K562 (cell line): Measurements from ENCODE around the gene POR. TPM values are rescaled to one million over a fixed set of nuclear protein-coding genes. Genes with fewer than 3 reads are reported as not detected.
A peak's percentile ranks its signal among the peaks of the same experiment; 100 is the strongest.

Source experiments
- SMAD2 ChIP-seq: fragments of 150-350 bp; IDR thresholded peaks from 2 replicates; pipeline ENCODE4 v1.6.1; 2014; ENCODE audit warnings: low read depth, mild to moderate bottlenecking, low read length
- TCF3 ChIP-seq: sonication (generic); formaldehyde crosslinking; IDR thresholded peaks from 2 replicates; pipeline ENCODE4 v1.4.0; 2020; ENCODE audit warnings: mild to moderate bottlenecking, missing genetic modification reagents
- U2AF2 ChIP-seq: fragments of 200-400 bp; formaldehyde crosslinking; optimal IDR thresholded peaks from 2 replicates; pipeline ENCODE3; 2017; ENCODE audit warnings: low read depth, mild to moderate bottlenecking, low read length
- ZMIZ1 ChIP-seq, 2 experiments: fragments of 150-350 bp in 1 of 2; IDR thresholded peaks; 2 replicates each; pipeline ENCODE4 v1.6.1; 2012 to 2016; ENCODE audit warnings: low read depth in 2 of 2, low read length in 2 of 2, mild to moderate bottlenecking in 1 of 2, moderate library complexity in 1 of 2
- ZNF347 ChIP-seq: fragments of 450-650 bp; formaldehyde crosslinking; IDR thresholded peaks from 2 replicates; pipeline ENCODE4 v1.4.0; 2020; ENCODE audit warnings: low read depth, mild to moderate bottlenecking, moderate library complexity
- ZNF639 ChIP-seq, 2 experiments: fragments of 200-800 bp in 1 of 2; sonication (Bioruptor generic) in 1 of 2; sonication (generic) in 1 of 2; formaldehyde crosslinking in 1 of 2; IDR thresholded peaks in 1 of 2; conservative IDR thresholded peaks in 1 of 2; 2 replicates each; pipeline versions ENCODE4 v1.5.0 to v1.6.1; 2016 to 2020; ENCODE audit warnings: missing compliant biosample characterization in 1 of 2, missing genetic modification characterization in 1 of 2, missing genetic modification reagents in 1 of 2
- polyA plus RNA-seq, 8 experiments: library from polyadenylated mRNA; depleted of rRNA in 4 of 8; stranded (reverse) in 5 of 8; unstranded in 3 of 8; fragments of >200 nt; fragmentation: Nextera tagmentation in 2 of 8; fragmentation: Illumina TruSeq in 1 of 8; extraction: Ambion mirVana in 2 of 8; extraction: Trizol in 1 of 8; gene quantifications; 2 replicates each; pipeline versions ENCODE4 v1.2.1 to v1.2.3, GENCODE V29; 2011 to 2014; ENCODE audit warnings: inconsistent platforms in 1 of 8, missing spikeins in 1 of 8
- total RNA-seq, 7 experiments: library from RNA; depleted of rRNA in 6 of 7; stranded (reverse); fragments of >200 nt in 6 of 7; fragmentation: Illumina TruSeq in 2 of 7; extraction: Trizol in 2 of 7; gene quantifications; 2 replicates each; pipeline versions ENCODE4 v1.2.1 to v1.2.3, GENCODE V29; 2011 to 2021; ENCODE audit warnings: low replicate concordance in 1 of 7
- TF ChIP-seq, protein P1 (sequence below): sonication (generic); formaldehyde crosslinking; IDR thresholded peaks from 2 replicates; pipeline ENCODE4 v1.8.1; 2023; ENCODE audit warnings: mild to moderate bottlenecking, missing genetic modification reagents
- TF ChIP-seq, protein P2 (sequence below): fragments of 450-650 bp; IDR thresholded peaks from 2 replicates; pipeline ENCODE4 v1.6.1; 2016; ENCODE audit warnings: low read depth

Gene POR
- total and polyA plus RNA-seq, 9 of the 15 experiments (the other 6 are each of a cell fraction or from before 2014, with no cell fraction given), result 4.7 to 142 (median 40.8) TPM

GRCh38 chr7:75914655-75915415 lies at the start of gene POR (continued):
- TF ChIP-seq ZNF639 (CRISPR knock-in tag; conservative IDR thresholded peaks at IDR 0.05 in 1 of 2, IDR thresholded peaks at IDR 0.05 in 1 of 2) (peak in 1 of 2 experiments; percentile 74; a peak in 1 of 4 replicates), SMAD2 (no peak), U2AF2 (no peak), TCF3 (peak; percentile 29; the same call in 1 of the 2 replicates), ZMIZ1 (IDR thresholded peaks at IDR 0.05; ENCODE audit: low read depth in 2 of 2, low read length in 2 of 2) (no peak; a peak in 1 of 4 replicates), ZNF347 (no peak)
- TF ChIP-seq, protein P1, sequence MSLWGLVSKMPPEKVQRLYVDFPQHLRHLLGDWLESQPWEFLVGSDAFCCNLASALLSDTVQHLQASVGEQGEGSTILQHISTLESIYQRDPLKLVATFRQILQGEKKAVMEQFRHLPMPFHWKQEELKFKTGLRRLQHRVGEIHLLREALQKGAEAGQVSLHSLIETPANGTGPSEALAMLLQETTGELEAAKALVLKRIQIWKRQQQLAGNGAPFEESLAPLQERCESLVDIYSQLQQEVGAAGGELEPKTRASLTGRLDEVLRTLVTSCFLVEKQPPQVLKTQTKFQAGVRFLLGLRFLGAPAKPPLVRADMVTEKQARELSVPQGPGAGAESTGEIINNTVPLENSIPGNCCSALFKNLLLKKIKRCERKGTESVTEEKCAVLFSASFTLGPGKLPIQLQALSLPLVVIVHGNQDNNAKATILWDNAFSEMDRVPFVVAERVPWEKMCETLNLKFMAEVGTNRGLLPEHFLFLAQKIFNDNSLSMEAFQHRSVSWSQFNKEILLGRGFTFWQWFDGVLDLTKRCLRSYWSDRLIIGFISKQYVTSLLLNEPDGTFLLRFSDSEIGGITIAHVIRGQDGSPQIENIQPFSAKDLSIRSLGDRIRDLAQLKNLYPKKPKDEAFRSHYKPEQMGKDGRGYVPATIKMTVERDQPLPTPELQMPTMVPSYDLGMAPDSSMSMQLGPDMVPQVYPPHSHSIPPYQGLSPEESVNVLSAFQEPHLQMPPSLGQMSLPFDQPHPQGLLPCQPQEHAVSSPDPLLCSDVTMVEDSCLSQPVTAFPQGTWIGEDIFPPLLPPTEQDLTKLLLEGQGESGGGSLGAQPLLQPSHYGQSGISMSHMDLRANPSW, result peak; percentile 92
- TF ChIP-seq, protein P2, sequence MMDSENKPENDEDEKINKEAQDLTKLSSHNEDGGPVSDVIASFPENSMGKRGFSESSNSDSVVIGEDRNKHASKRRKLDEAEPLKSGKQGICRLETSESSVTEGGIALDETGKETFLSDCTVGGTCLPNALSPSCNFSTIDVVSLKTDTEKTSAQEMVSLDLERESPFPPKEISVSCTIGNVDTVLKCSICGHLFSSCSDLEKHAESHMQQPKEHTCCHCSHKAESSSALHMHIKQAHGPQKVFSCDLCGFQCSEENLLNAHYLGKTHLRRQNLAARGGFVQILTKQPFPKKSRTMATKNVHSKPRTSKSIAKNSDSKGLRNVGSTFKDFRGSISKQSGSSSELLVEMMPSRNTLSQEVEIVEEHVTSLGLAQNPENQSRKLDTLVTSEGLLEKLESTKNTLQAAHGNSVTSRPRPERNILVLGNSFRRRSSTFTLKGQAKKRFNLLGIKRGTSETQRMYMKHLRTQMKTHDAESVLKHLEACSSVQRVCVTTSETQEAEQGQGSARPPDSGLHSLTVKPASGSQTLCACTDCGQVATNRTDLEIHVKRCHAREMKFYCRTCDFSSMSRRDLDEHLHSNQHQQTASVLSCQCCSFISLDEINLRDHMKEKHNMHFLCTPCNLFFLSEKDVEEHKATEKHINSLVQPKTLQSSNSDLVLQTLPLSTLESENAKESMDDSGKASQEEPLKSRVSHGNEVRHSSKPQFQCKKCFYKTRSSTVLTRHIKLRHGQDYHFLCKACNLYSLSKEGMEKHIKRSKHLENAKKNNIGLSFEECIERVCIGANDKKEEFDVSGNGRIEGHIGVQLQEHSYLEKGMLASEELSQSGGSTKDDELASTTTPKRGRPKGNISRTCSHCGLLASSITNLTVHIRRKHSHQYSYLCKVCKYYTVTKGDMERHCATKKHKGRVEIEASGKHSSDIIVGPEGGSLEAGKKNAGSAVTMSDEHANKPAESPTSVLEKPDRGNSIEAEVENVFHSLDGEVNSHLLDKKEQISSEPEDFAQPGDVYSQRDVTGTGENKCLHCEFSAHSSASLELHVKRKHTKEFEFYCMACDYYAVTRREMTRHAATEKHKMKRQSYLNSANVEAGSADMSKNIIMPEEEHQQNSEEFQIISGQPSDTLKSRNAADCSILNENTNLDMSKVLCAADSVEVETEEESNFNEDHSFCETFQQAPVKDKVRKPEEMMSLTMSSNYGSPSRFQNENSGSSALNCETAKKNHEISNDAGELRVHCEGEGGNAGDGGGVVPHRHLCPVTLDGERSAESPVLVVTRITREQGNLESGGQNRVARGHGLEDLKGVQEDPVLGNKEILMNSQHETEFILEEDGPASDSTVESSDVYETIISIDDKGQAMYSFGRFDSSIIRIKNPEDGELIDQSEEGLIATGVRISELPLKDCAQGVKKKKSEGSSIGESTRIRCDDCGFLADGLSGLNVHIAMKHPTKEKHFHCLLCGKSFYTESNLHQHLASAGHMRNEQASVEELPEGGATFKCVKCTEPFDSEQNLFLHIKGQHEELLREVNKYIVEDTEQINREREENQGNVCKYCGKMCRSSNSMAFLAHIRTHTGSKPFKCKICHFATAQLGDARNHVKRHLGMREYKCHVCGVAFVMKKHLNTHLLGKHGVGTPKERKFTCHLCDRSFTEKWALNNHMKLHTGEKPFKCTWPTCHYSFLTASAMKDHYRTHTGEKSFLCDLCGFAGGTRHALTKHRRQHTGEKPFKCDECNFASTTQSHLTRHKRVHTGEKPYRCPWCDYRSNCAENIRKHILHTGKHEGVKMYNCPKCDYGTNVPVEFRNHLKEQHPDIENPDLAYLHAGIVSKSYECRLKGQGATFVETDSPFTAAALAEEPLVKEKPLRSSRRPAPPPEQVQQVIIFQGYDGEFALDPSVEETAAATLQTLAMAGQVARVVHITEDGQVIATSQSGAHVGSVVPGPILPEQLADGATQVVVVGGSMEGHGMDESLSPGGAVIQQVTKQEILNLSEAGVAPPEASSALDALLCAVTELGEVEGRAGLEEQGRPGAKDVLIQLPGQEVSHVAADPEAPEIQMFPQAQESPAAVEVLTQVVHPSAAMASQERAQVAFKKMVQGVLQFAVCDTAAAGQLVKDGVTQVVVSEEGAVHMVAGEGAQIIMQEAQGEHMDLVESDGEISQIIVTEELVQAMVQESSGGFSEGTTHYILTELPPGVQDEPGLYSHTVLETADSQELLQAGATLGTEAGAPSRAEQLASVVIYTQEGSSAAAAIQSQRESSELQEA, result no peak
